Liver (tissue), 9 donors: ENCODE measurements around the gene VSIG10. TPM values are rescaled to one million over a fixed set of nuclear protein-coding genes. Genes with fewer than 3 reads are reported as not detected.
"Not testable (repeated sequence)": the region's sequence is repeated elsewhere in the genome, so short reads cannot be mapped to it uniquely, and the experiment has no call there.

Experiments
- DNase-seq: peaks from one replicate; pipeline ENCODE4 v3.0.0-alpha.2; 2017; ENCODE audit warnings: low spot score
- H3K27ac ChIP-seq, 2 donors: one replicate each; pipeline ENCODE4 v1.7.0; 2013; ENCODE audit warnings: inconsistent platforms in 2 of 2, low read length in 2 of 2, control low read depth in 1 of 2, low read depth in 1 of 2, mild to moderate bottlenecking in 1 of 2
- H3K27me3 ChIP-seq, 4 donors: one replicate each; pipeline versions ENCODE4 v1.6.1 to v1.7.0; 2013; ENCODE audit warnings: low read length in 3 of 4, inconsistent platforms in 1 of 4, mild to moderate bottlenecking in 1 of 4, moderate library complexity in 1 of 4; ENCODE audit not compliant: control insufficient read depth in 4 of 4, insufficient read depth in 4 of 4
- H3K36me3 ChIP-seq, 4 donors: one replicate each; pipeline versions ENCODE4 v1.6.1 to v1.7.0; 2013; ENCODE audit warnings: low read length in 3 of 4, mild to moderate bottlenecking in 3 of 4, low read depth in 1 of 4, moderate library complexity in 1 of 4; ENCODE audit not compliant: control insufficient read depth in 4 of 4, insufficient read depth in 3 of 4
- H3K4me1 ChIP-seq, 4 donors: one replicate each; pipeline versions ENCODE4 v1.6.1 to v1.7.0; 2013; ENCODE audit warnings: low read length in 3 of 4, mild to moderate bottlenecking in 3 of 4, moderate library complexity in 1 of 4; ENCODE audit not compliant: control insufficient read depth in 4 of 4, insufficient read depth in 4 of 4
- H3K4me3 ChIP-seq, 3 donors: one replicate each; pipeline versions ENCODE4 v1.6.1 to v1.7.0; 2013; ENCODE audit warnings: low read length in 3 of 3, control low read depth in 1 of 3, low read depth in 1 of 3, mild to moderate bottlenecking in 1 of 3
- H3K9ac ChIP-seq, 2 donors: one replicate each; pipeline ENCODE4 v1.7.0; 2013; ENCODE audit warnings: low read length in 2 of 2, mild to moderate bottlenecking in 2 of 2, moderate library complexity in 2 of 2, control low read depth in 1 of 2, low read depth in 1 of 2
- H3K9me3 ChIP-seq, 4 donors: one replicate each; pipeline versions ENCODE4 v1.6.1 to v1.7.0; 2013; ENCODE audit warnings: low read length in 3 of 4; ENCODE audit not compliant: control insufficient read depth in 4 of 4
- EGR1 ChIP-seq, 2 donors: IDR thresholded peaks; 2 replicates each; pipeline ENCODE4 v1.6.1; 2016 to 2018; ENCODE audit warnings: antibody characterized with exemption in 2 of 2, low read depth in 2 of 2
- FOXA2 ChIP-seq: IDR thresholded peaks from 2 replicates; pipeline ENCODE4 v1.6.1; 2016; ENCODE audit warnings: antibody characterized with exemption
- HNF4G ChIP-seq: IDR thresholded peaks from 2 replicates; pipeline ENCODE4 v1.6.1; 2016; ENCODE audit warnings: antibody characterized with exemption
- JUND ChIP-seq, 2 donors: IDR thresholded peaks; 2 replicates each; pipeline ENCODE4 v1.6.1; 2016; ENCODE audit warnings: antibody characterized with exemption in 2 of 2
- NR2F2 ChIP-seq: IDR thresholded peaks from 2 replicates; pipeline ENCODE4 v1.6.1; 2016; ENCODE audit warnings: antibody characterized with exemption
- RAD21 ChIP-seq, 2 donors: IDR thresholded peaks; 2 replicates each; pipeline ENCODE4 v1.6.1; 2016; ENCODE audit warnings: antibody characterized with exemption in 2 of 2, mild to moderate bottlenecking in 2 of 2
- RXRA ChIP-seq, 2 donors: IDR thresholded peaks; 2 replicates each; pipeline ENCODE4 v1.6.1; 2017 to 2018; ENCODE audit warnings: antibody characterized with exemption in 2 of 2, mild to moderate bottlenecking in 1 of 2
- SP1 ChIP-seq: IDR thresholded peaks from 2 replicates; pipeline ENCODE4 v1.6.1; 2018; ENCODE audit warnings: antibody characterized with exemption, mild to moderate bottlenecking
- TAF1 ChIP-seq: conservative IDR thresholded peaks from 2 replicates; pipeline ENCODE4 v1.6.1; 2016; ENCODE audit warnings: antibody characterized with exemption, mild to moderate bottlenecking
- YY1 ChIP-seq: IDR thresholded peaks from 2 replicates; pipeline ENCODE4 v1.6.1; 2016; ENCODE audit warnings: antibody characterized with exemption, mild to moderate bottlenecking
- WGBS: extraction: QIAGEN DNeasy Blood & Tissue Kit; methylation state at CpG from one replicate; pipeline ENCODE4 v1.1.7; 2013; 5-methylcytosine and 5-hydroxymethylcytosine counted together
- polyA plus RNA-seq, 2 donors: library from polyadenylated mRNA; stranded (reverse) in 1 of 2; unstranded in 1 of 2; fragments of 200-250 nt in 1 of 2; fragments of >200 nt in 1 of 2; fragmentation: Nextera tagmentation in 1 of 2; extraction: Ambion mirVana in 1 of 2; gene quantifications; one replicate each; pipeline versions ENCODE4 v1.2.1 to v1.2.3, GENCODE V29; 2013 to 2015
- total RNA-seq, 2 donors: library from RNA; depleted of rRNA; stranded (reverse); fragments of >200 nt; gene quantifications; one replicate each; pipeline ENCODE4 v1.2.3, GENCODE V29; 2014
- TF ChIP-seq, protein P1 (sequence below): fragments of 150-350 bp; IDR thresholded peaks from 2 replicates; pipeline ENCODE4 v1.5.1; 2017; ENCODE audit warnings: improper control_type of control experiment, low read depth, low read length; ENCODE audit not compliant: missing input control
- TF ChIP-seq, protein P2 (sequence below): IDR thresholded peaks from 2 replicates; pipeline ENCODE4 v1.6.1; 2016; ENCODE audit warnings: antibody characterized with exemption
- TF ChIP-seq, protein P3 (sequence below): IDR thresholded peaks from 2 replicates; pipeline ENCODE4 v1.6.1; 2016; ENCODE audit warnings: antibody characterized with exemption
- donor health status: healthy.
- donor health status: healthy.
- donor health status: healthy.
- donor health status: healthy.
- donor health status: healthy.

Gene VSIG10
- total and polyA plus RNA-seq, 4 donors: 9.8 to 16.4 (median 11.7) TPM

DNA sequence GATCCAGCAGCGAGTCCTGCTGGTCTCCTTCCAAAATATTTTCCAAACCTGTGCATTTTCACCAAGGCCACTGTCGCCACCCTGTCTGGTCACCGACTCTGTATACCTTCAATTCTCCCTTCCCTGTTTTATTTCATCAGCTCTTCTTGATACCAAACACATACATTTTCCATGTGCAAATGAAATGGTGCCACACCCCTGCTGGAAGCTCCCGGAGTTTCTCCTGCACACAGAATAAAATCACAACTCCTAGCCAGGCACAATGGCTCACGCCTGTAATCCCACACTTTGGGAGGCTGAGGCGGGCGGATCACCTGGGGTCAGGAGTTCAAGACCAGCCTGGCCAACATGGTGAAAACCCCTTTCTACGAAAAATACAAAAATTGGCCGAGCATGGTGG lies 14.0 kb downstream of the VSIG10 start:
- peaks cover 0 to 4% (median 2%) of the 10 kb centered on the region in 4 donors for H3K4me1 ChIP-seq
- no peaks in the 10 kb centered on the region for H3K27me3 ChIP-seq
- H3K9me3 ChIP-seq: no peaks in the 10 kb centered on the region
- H3K9ac ChIP-seq: no peak overlapping the region
- no peak overlapping the region for H3K4me3 ChIP-seq
- 91% methylated on average over 9 of the region's 9 CpGs for WGBS
- no peak overlapping the region for H3K27ac ChIP-seq
- DNase-seq: no peak
- no peaks in the 10 kb centered on the region for H3K36me3 ChIP-seq
- TF ChIP-seq FOXA2 (no peak), RXRA (IDR thresholded peaks at IDR 0.05) (no peak)

DNA sequence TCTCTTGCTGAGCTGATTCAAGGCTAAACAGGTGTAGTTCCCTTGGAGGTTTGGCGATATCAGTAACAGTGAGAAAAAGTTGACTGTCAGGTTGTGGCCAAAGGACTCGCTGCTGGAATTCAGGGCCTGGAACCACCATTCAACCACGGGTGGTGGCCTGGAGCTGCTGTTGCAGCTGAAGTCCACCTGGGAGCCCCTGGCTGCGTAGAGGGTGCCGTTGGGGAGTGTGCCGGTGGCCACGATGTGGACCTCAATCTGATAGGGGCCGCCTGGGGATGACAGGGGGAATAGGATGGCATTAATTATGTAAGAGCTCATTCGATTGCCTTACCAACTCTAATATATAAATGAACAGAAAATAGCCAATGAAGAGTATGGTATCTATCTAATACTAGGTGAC lies 21.6 kb downstream of the VSIG10 start:
- 86% methylated on average over 9 of the region's 9 CpGs for WGBS
- H3K27me3 ChIP-seq: no peaks in the 10 kb centered on the region
- no peak for DNase-seq
- no peaks in the 10 kb centered on the region for H3K4me1 ChIP-seq
- H3K4me3 ChIP-seq: no peak overlapping the region
- peaks cover 3 to 5% (median 4%) of the 10 kb centered on the region in 4 donors for H3K36me3 ChIP-seq
- H3K9ac ChIP-seq: no peak overlapping the region
- H3K27ac ChIP-seq: no peak overlapping the region
- H3K9me3 ChIP-seq: peaks cover 0 to 3% (median 0%) of the 10 kb centered on the region in 4 donors
- TF ChIP-seq NR2F2: no peak
- TF ChIP-seq, protein P1, sequence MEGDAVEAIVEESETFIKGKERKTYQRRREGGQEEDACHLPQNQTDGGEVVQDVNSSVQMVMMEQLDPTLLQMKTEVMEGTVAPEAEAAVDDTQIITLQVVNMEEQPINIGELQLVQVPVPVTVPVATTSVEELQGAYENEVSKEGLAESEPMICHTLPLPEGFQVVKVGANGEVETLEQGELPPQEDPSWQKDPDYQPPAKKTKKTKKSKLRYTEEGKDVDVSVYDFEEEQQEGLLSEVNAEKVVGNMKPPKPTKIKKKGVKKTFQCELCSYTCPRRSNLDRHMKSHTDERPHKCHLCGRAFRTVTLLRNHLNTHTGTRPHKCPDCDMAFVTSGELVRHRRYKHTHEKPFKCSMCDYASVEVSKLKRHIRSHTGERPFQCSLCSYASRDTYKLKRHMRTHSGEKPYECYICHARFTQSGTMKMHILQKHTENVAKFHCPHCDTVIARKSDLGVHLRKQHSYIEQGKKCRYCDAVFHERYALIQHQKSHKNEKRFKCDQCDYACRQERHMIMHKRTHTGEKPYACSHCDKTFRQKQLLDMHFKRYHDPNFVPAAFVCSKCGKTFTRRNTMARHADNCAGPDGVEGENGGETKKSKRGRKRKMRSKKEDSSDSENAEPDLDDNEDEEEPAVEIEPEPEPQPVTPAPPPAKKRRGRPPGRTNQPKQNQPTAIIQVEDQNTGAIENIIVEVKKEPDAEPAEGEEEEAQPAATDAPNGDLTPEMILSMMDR: no peak
- TF ChIP-seq JUND (IDR thresholded peaks at IDR 0.05): no peak
- TF ChIP-seq RXRA (IDR thresholded peaks at IDR 0.05): no peak
- TF ChIP-seq FOXA2: no peak
- TF ChIP-seq HNF4G: no peak
- no peak for TF ChIP-seq SP1
- no peak for TF ChIP-seq EGR1 (IDR thresholded peaks at IDR 0.05; ENCODE audit: low read depth in 2 of 2)
- TF ChIP-seq YY1: no peak
- TF ChIP-seq, protein P2, sequence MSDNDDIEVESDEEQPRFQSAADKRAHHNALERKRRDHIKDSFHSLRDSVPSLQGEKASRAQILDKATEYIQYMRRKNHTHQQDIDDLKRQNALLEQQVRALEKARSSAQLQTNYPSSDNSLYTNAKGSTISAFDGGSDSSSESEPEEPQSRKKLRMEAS: no peak
- TF ChIP-seq RAD21 (IDR thresholded peaks at IDR 0.05): no peak
- TF ChIP-seq, protein P3, sequence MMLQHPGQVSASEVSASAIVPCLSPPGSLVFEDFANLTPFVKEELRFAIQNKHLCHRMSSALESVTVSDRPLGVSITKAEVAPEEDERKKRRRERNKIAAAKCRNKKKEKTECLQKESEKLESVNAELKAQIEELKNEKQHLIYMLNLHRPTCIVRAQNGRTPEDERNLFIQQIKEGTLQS: no peak

DNA sequence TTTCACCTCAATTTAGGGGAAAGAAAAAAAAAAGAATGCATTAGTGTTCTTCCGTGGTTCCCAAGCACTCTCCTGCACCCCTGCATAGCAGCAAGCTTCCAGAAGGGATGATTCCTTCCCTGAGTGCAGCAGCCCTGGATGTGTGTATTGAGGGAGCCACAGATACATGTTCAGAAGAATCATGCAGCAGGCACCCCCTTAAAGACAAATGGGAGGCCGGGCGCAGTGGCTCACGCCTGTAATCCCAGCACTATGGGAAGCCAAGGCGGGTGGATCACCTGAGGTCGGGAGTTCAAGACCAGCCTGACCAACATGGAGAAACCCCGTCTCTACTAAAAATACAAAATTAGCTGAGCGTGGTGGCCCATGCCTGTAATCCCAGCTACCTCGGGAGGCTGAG lies 22.3 kb downstream of the VSIG10 start:
- not testable (repeated sequence) for H3K9ac ChIP-seq, H3K4me1 ChIP-seq, H3K4me3 ChIP-seq, H3K27ac ChIP-seq, H3K27me3 ChIP-seq, DNase-seq, H3K9me3 ChIP-seq, H3K36me3 ChIP-seq
- WGBS: 98% methylated on average over 9 of the region's 9 CpGs

DNA sequence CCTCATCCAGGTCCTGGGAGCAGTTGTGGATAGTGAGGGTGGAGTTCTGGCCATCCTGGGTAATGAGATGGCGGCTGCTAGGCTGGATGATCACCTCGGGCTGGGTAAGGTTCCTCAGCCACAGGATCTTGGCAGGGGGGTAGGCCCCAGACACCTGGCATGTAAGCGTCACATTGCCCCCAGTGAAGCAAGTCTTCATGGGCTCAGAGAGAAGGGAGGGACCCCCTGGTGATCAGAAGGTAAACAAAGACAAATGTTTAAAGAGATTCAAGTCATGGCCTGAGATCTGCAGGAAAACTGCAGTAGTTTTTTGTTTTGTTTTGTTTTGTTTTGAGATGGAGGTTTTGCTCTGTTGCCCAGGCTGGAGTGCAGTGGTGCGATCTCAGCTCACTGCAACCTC lies 30.0 kb downstream of the VSIG10 start:
- Histone ChIP-seq H3K9ac (no peak overlapping the region), H3K36me3 (peaks cover 3 to 5% (median 3%) of the 10 kb centered on the region in 4 donors), H3K4me3 (no peak overlapping the region), H3K9me3 (peaks cover 0 to 3% (median 0%) of the 10 kb centered on the region in 4 donors), H3K27ac (no peak overlapping the region), H3K4me1 (no peaks in the 10 kb centered on the region), H3K27me3 (no peaks in the 10 kb centered on the region)
- DNase-seq: no peak
- TF ChIP-seq TAF1: no peak
- TF ChIP-seq JUND (IDR thresholded peaks at IDR 0.05): no peak
- TF ChIP-seq, protein P2: no peak
- TF ChIP-seq HNF4G: no peak
- no peak for TF ChIP-seq RXRA (IDR thresholded peaks at IDR 0.05)
- WGBS: 94% methylated on average over 4 of the region's 4 CpGs
